Non-pigmented ciliary epithelial cell (primary cell): ENCODE results near the gene BIRC7.

ENCODE experiments used
- DNase-seq: peaks from one replicate; pipeline ENCODE4 v3.0.0-alpha.2; 2010; ENCODE audit warnings: low read depth

The BIRC7 gene

DNA sequence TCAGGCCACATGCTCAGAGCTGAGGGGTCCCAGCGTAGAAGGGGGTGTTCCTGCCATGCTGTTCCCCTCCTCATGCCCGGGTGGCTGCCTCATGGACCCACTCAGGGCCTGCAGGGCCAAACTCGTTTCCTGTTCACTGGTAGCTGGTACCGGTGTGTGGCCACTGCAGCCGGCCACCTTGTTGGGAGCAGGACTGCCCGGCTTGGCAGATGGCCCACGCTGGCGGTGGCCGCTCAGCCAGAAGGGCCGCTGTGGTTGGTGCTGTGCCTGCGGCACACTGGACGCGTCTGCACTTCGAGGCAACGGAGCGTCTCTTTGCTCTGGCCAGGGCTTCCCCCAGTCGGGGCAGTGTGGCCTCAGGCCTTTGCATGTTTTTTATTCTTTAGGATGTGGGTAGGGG lies 47.2 kb downstream of the BIRC7 start:
- DNase-seq, result no peak

DNA sequence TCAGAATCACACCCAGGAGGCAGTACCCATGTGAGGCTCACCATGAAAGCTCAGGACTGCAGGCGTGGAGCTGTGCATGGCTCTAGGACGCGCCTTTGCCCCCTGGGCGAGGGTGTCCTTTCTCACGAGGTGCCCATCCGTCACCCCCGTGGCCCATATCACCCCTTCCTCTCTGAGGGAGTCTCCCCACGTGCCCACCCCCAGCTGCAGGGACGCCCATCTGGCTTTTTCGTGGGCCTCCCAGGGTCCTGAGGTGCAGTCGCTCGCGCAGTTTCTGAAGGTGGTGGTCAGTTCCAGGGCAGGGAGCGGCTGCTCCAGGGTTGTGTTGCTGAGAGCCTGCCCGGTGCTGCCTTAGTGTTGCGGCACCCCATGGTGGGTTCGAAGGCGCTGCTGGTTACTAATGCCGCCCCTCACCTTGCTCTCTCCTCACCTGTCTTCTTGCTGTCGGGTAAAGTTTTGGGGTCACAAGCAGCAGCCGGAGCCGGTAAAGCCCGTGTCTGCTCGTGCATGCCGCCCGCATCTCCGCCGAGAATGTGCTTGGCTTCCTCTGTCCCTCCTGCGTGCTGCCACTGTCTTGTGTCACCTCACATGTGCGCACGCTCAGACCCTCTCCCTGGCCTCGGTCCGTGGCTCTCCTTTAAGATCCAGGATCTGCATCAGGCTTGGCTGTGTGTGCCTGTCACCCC lies 47.8 kb downstream of the BIRC7 start:
- DNase-seq, result no peak

DNA sequence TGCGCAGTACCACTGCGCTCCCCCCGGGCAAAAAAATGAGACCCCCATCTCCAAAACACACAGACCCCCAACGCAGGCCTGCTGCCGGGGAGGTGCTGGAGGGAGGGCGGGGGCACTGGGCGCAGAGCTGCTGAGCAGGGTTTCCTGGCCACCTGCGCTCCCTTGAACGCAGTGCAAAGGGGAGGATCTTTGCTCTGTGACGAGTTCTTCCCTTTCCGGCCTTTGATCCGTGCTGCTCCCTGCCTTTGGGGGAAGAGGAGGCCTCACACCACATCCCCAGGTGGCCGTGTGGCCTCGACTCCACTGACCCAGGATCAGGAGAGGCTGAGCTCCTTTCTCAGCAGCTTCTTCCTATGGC lies 48.4 kb downstream of the BIRC7 start:
- no peak for DNase-seq

DNA sequence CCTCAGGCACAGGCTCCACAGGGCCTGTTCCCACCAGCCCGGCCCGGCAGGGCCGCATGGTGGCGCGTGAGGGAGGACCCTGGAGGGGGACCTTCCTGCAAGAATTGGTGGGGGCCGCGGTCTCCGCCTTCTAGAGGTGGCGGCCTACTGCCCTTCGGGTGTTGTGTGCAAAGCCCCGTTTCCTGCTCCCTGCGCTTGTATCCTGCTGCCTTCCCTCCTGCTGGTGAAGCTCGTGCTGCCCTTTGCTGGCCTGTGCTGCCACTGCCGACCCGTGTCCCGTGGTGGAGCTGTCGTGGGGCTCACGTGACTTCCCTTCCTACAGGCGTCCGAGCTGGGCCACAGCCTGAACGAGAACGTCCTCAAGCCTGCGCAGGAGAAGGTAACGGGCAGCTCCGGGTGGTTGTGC lies 48.8 kb downstream of the BIRC7 start:
- no peak for DNase-seq

DNA sequence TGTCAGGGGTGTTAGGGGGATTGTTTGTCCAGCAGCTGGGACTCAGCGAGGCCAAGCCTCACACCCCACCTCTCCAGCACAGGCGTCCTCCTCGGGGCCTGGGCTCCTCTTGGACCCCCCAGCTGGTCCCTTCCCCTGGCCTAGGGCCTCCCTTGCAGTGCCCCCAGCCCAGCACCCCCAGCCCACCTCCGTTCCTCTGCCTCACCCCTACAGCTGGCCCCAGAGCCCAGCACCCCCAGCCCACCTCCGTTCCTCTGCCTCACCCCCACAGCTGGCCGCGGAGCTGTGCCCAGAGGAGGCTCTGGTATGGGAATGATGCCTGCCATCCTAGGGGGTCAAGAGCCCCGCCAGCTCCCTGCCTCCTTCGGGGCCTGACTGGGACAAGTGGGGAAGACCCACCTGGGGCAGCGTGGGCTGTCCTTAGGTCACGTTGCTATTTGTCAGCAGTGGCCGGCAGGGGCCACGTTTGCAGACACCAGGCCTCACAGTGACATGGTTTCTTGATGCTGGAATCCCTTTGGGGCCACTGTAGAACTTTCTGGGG lies 49.3 kb downstream of the BIRC7 start:
- no peak for DNase-seq

DNA sequence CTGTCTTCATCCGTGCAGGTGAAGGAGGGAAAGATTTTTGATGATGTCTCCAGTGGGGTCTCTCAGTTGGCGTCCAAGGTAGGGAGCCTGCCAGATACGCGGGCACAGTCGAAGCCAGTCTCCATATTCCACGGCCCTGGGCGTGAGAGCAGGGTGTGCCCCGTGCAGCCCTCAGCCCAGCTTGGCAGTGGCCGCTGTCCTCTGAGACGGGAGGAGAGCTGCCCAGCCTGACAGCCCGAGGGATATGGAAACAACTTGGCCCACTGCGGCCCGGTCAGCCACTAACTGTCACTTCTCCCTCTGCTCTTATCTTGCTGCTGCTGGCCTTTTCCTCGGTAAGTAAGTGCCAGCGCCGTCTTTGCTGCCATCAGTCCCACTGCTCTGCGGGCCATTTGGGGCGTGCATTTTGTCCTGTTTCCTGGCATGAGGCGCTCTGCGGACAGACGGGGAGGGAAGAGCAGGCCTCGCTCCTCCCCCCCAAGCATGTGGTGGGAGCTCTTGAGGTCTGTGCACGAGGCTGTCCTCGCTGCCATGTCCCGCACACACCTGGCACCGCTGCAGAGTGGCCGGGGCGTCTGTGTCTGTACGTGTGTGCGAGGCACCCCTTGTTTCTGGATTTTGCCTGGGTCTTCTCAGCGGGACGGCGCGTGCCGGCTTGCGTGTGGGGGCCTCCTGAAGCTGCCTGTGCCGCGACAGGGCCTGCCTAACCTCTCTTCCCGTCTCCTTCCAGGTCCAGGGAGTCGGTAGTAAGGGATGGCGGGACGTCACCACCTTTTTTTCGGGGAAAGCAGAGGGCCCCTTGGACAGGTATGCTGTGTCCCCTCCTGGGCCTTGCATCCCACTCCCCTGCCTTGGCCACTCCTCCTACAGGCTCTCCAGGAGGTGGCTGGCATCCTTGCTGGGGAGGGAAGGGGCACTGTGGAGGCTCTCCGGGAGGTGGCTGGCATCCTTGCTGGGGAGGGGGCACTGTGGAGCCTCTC lies 50.2 kb downstream of the BIRC7 start:
- no peak for DNase-seq

DNA sequence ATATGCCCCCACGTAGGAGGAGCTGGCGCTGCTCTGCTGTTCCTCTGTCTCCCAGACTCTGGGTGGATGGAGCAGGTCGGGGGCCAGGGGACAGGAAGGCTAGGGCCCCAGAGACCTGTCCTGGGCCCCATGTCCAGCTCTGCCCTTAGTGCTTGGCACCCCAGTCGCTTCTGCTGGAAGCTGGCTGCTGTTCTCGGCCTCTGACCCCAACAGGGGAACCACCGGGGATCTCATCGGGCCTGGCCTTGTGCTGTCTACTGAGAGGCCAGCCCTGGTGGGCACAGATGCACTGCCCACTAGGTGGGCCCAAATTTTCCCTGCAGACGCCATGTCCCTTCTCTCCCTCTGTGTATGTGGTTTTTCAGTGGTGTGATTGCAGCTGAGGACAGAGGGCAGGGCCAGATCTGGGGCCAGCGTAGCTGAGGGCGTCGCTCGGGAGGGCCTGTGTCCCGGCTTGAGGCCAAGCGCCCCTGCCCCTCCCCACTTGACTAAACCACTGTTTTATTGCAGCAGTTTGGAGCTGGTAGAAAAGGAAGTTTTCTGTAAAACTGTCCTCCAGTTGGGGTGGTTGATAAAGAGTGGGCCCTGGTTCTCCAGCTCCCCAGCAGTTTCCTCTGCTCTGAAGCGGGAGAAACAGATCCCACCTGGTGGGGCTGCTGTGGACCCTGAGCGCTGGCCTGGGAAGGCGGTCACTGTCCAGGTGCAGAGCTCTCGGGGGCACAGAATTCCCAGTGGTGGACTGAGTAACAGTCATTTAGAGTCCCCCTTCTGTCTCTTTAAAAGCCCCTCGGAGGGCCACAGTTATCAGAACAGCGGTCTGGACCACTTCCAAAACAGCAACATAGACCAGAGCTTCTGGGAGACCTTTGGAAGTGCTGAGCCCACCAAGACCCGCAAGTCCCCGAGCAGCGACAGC lies 51.3 kb downstream of the BIRC7 start:
- no peak for DNase-seq

DNA sequence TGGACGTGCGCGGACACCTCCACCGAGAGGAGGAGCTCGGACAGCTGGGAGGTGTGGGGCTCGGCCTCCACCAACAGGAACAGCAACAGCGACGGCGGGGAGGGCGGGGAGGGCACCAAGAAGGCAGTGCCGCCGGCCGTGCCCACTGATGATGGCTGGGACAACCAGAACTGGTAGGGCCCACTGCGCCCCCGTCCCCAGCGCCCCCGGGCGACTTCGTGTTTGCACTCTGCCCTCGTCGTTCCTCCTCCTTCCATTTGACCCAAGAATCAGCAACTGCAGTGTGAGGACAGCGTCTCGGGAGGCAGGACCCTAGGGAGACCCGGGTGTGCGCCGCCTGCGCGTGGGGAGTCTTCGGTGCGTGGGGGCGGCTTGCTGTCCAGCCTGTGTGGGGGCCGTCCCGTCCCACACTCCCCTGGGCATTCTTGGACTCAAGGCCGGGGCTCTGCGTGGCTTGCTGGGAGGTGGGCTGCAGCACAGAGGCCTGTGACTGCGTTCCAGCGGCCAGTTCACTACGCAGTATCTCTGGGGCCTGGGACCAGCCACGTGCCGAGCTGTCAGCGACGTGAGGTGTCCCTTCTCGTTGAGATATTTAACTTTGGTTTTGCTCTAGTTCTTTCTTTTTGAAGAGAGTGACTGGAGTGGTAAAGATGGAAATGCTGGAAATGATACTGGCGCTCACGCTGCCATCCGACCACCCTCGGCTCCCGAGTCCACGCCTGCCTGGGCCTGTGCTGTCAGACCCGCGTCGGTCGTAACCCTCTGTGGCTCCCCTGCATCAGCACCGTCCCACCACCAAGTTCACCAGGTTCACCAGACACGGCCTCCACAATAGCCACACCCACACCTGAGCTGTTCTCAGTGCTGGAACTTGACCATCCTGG lies 52.2 kb downstream of the BIRC7 start:
- no peak for DNase-seq

DNA sequence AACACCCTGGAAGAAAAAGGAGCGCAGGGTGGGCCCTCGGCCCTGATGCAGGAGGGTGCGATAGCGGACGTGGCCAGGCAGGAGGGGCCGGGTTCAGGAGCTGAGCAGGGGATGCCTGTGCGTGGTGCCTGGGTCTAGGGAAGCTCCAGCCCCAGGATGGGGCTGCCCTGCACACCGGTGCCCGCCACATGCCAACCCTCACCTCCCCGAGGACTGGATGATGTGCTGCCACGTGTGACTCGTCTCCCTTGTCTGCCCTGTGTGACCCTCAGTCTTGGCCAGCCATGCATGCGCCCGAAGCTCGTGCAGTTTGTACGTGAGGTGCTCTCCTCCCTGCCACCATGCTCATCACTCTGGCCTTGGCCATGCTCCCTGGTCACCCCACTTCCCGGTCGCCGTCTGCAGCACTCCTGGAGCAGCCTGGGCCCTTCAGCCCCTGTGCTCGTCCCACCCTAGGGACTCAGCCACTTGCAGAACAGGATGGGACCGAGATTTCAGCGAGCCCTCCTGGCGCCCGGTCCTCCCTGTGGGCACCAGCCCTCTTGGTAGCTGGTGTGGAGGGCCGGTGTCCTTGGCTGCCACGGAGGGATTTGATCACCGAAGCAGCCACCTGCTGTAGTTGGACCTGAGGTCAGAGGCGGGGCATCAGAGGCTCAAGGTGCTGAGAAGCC lies 53.0 kb downstream of the BIRC7 start:
- DNase-seq, result no peak

DNA sequence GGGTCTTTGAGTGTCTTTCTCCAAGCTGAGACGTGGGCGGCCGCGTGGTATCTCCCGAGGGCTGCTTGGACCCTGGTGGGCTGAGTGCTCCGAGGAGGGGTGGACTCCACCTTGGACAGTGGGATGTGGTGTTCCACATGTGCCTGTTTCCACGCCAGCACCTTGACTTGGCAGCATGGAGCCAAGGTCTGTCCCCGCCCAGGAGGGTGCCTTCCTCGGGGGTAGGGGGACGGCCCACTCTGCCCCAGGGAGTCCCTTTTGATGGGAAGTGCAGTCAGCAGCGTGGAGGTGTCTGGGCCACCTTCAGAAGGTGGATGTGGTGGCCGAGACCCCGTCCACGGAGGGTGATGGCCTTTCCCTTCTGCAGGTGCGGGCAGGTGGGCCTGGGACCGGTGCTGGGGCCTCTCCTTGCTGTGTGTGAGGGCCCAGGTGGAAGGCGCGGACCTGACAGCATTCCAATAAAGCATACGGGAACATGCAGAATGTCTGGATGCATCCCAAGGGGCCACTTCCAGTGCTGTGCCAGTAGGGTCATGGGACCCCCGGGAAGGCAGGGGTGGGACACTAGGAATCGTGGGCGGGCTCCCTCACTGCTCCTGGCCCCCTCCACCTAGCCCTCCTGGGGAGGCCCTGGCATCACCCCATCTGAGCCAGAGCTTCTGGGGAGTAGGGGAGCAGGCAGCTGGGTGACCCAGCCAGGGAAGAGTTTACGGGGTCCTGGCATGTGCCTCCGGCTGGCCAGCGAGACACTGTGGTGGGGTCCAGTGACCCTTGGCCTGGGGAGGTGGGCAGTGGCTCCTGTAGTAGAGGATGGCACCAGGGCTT lies 53.8 kb downstream of the BIRC7 start:
- DNase-seq, result no peak
